GM18507 (cell line): ENCODE data around the gene SMTNL2.
"Not testable (repeated sequence)": the region's sequence is repeated elsewhere in the genome, so short reads cannot be mapped to it uniquely, and the experiment has no call there.

ENCODE experiments used
- DNase-seq: peaks from one replicate; pipeline ENCODE4 v3.0.0; 2011; ENCODE audit warnings: low read depth; ENCODE audit not compliant: insufficient read length; ENCODE audit errors: extremely low spot score
- FAIRE-seq: peaks from 2 replicates; lab custom pipeline; 2011; peaks lifted over from hg19 to GRCh38; lab: Jason Lieb, UNC

SMTNL2 gene

GRCh38 chr17:4620531-4621101 lies 36.3 kb downstream of the SMTNL2 start:
- no peak for FAIRE-seq

GRCh38 chr17:4622375-4622774 lies 38.0 kb downstream of the SMTNL2 start:
- FAIRE-seq = no peak

More at GRCh38 chr17:4620531-4621101, 36.3 kb downstream of the SMTNL2 start:
- no peak for DNase-seq

GRCh38 chr17:4623249-4623648 lies 38.9 kb downstream of the SMTNL2 start:
- DNase-seq (no peak), FAIRE-seq (no peak)

More at GRCh38 chr17:4622375-4622774, 38.0 kb downstream of the SMTNL2 start:
- DNase-seq = no peak

GRCh38 chr17:4624451-4624911 lies 40.2 kb downstream of the SMTNL2 start:
- DNase-seq, FAIRE-seq: not testable (repeated sequence)

GRCh38 chr17:4625181-4625617 lies 40.9 kb downstream of the SMTNL2 start:
- no peak for FAIRE-seq
- no peak for DNase-seq

GRCh38 chr17:4626734-4627256 lies 42.5 kb downstream of the SMTNL2 start:
- DNase-seq (no peak), FAIRE-seq (no peak)

- no peak for DNase-seq
- no peak for FAIRE-seq
Measured at GRCh38 chr17:4631431-4631830, 47.1 kb downstream of the SMTNL2 start.

GRCh38 chr17:4631836-4632580 lies 47.7 kb downstream of the SMTNL2 start:
- no peak for FAIRE-seq
- no peak for DNase-seq

- DNase-seq = no peak
- FAIRE-seq = no peak
Measured at GRCh38 chr17:4632581-4632920, 48.2 kb downstream of the SMTNL2 start.

GRCh38 chr17:4633643-4634042 lies 49.3 kb downstream of the SMTNL2 start:
- no peak for FAIRE-seq
- DNase-seq = no peak

GRCh38 chr17:4634976-4635375 lies 50.6 kb downstream of the SMTNL2 start:
- DNase-seq (no peak), FAIRE-seq (no peak)

- FAIRE-seq (peak; percentile 98), DNase-seq (peak; percentile 32)
Measured at GRCh38 chr17:4635823-4636375, 51.6 kb downstream of the SMTNL2 start.

GRCh38 chr17:4636474-4637100 lies 52.3 kb downstream of the SMTNL2 start:
- FAIRE-seq (no peak), DNase-seq (no peak)

- not testable (repeated sequence) for FAIRE-seq, DNase-seq
Measured at GRCh38 chr17:4638766-4639165, 54.4 kb downstream of the SMTNL2 start.

GRCh38 chr17:4639301-4640059 lies 55.2 kb downstream of the SMTNL2 start:
- not testable (repeated sequence) for FAIRE-seq, DNase-seq

- FAIRE-seq, DNase-seq: not testable (repeated sequence)
Measured at GRCh38 chr17:4640569-4641188, 56.4 kb downstream of the SMTNL2 start.

- FAIRE-seq = no peak
- DNase-seq = no peak
Measured at GRCh38 chr17:4641297-4642195, 57.2 kb downstream of the SMTNL2 start, which contains the start of gene ALOX15. TSS of gene ALOX15 (minus strand) at chr17:4641678. CDS start at chr17:4641651, 27 bp downstream.

GRCh38 chr17:4642286-4642685 lies 58.0 kb downstream of the SMTNL2 start:
- no peak for DNase-seq
- no peak for FAIRE-seq
